HepG2 (cell line): ENCODE data around the gene MSMP. TPM values are rescaled to one million over a fixed set of nuclear protein-coding genes. Genes with fewer than 3 reads are reported as not detected.

ENCODE experiments used
- AHR ChIP-seq: IDR thresholded peaks from 2 replicates; pipeline ENCODE4 v1.6.1; 2018; ENCODE audit warnings: missing genetic modification reagents, missing compliant biosample characterization
- FIP1L1 ChIP-seq: fragments of 200-400 bp; formaldehyde crosslinking; IDR thresholded peaks from 2 replicates; pipeline ENCODE4 v1.6.1; 2018; ENCODE audit warnings: low read depth, mild to moderate bottlenecking, low read length, moderate library complexity, borderline replicate concordance; ENCODE audit not compliant: insufficient read depth
- GMEB1 ChIP-seq: sonication (generic); formaldehyde crosslinking; IDR thresholded peaks from 2 replicates; pipeline ENCODE4 v1.5.1; 2020; ENCODE audit warnings: missing genetic modification reagents, mild to moderate bottlenecking, borderline replicate concordance
- HBP1 ChIP-seq: IDR thresholded peaks from 2 replicates; pipeline ENCODE4 v1.6.1; 2016; ENCODE audit warnings: low read depth, control low read depth
- HNF1A ChIP-seq, 2 experiments: sonication (generic) in 1 of 2; formaldehyde crosslinking in 1 of 2; IDR thresholded peaks; 2 replicates each; pipeline versions ENCODE4 v1.4.0 to v1.6.1; 2016 to 2020; ENCODE audit warnings: borderline replicate concordance in 1 of 2, low read depth in 1 of 2, mild to moderate bottlenecking in 1 of 2, missing genetic modification reagents in 1 of 2
- NFRKB ChIP-seq: fragments of 450-650 bp; IDR thresholded peaks from 2 replicates; pipeline ENCODE4 v1.6.1; 2017
- PCBP1 ChIP-seq: fragments of 200-400 bp; formaldehyde crosslinking; IDR thresholded peaks from 2 replicates; pipeline ENCODE4 v1.6.1; 2017; ENCODE audit warnings: mild to moderate bottlenecking, low read depth, low read length, borderline replicate concordance
- PLRG1 ChIP-seq: fragments of 450-650 bp; conservative IDR thresholded peaks from 2 replicates; pipeline ENCODE4 v1.6.1; 2016
- PRPF4 ChIP-seq: fragments of 200-400 bp; formaldehyde crosslinking; IDR thresholded peaks from 2 replicates; pipeline ENCODE4 v1.6.1; 2016; ENCODE audit warnings: low read length, low read depth; ENCODE audit not compliant: poor library complexity, severe bottlenecking
- RBM39 ChIP-seq: fragments of 200-400 bp; formaldehyde crosslinking; IDR thresholded peaks from one replicate; pipeline ENCODE4 v1.6.1; 2018; ENCODE audit warnings: antibody characterized with exemption, mild to moderate bottlenecking, low read depth, low read length; ENCODE audit not compliant: poor library complexity, severe bottlenecking
- SIX4 ChIP-seq: sonication (generic); formaldehyde crosslinking; IDR thresholded peaks from 2 replicates; pipeline ENCODE4 v1.4.0; 2020; ENCODE audit warnings: missing genetic modification reagents
- SMC3 ChIP-seq: IDR thresholded peaks from 2 replicates; pipeline ENCODE4 v1.6.1; 2011; ENCODE audit warnings: low read length, improper control_type of control experiment
- TCF12 ChIP-seq, 2 experiments: fragments of 450-650 bp in 1 of 2; sonication (generic) in 1 of 2; formaldehyde crosslinking in 1 of 2; IDR thresholded peaks; 2 replicates each; pipeline versions ENCODE4 v1.6.1 to v1.8.0; 2017 to 2022; ENCODE audit warnings: antibody characterized with exemption in 1 of 2, mild to moderate bottlenecking in 1 of 2, missing genetic modification reagents in 1 of 2, moderate library complexity in 1 of 2
- TGIF2 ChIP-seq: IDR thresholded peaks from 2 replicates; pipeline ENCODE4 v1.6.1; 2016; ENCODE audit warnings: control low read depth, missing compliant biosample characterization
- TIGD3 ChIP-seq: sonication (generic); formaldehyde crosslinking; IDR thresholded peaks from 2 replicates; pipeline ENCODE4 v1.5.1; 2020; ENCODE audit warnings: mild to moderate bottlenecking, missing genetic modification reagents, borderline replicate concordance
- ZMAT5 ChIP-seq: sonication (generic); formaldehyde crosslinking; IDR thresholded peaks from 2 replicates; pipeline ENCODE4 v1.5.0; 2020; ENCODE audit warnings: mild to moderate bottlenecking, low read depth, missing genetic modification reagents, borderline replicate concordance
- ZNF552 ChIP-seq: sonication (generic); formaldehyde crosslinking; IDR thresholded peaks from 2 replicates; pipeline ENCODE4 v1.9.0; 2022; ENCODE audit warnings: missing genetic modification reagents, mild to moderate bottlenecking, borderline replicate concordance
- ZNF761 ChIP-seq: sonication (generic); formaldehyde crosslinking; conservative IDR thresholded peaks from 2 replicates; pipeline ENCODE4 v1.4.0; 2020; ENCODE audit warnings: mild to moderate bottlenecking, missing genetic modification reagents
- polyA plus RNA-seq, 8 experiments: library from polyadenylated mRNA; depleted of rRNA in 3 of 8; stranded (reverse) in 7 of 8; unstranded in 1 of 8; fragments of >200 nt; fragmentation: Illumina TruSeq in 4 of 8; extraction: Trizol in 4 of 8; gene quantifications; 2 replicates each; pipeline versions ENCODE4 v1.2.1 to v1.2.3, GENCODE V29; 2011 to 2016; ENCODE audit warnings: low read depth in 4 of 8, missing spikeins in 1 of 8, mixed read lengths in 1 of 8; ENCODE audit not compliant: insufficient read depth in 1 of 8
- total RNA-seq, 5 experiments: library from RNA; depleted of rRNA; stranded (reverse); fragments of >200 nt; fragmentation: Illumina TruSeq; extraction: Trizol; gene quantifications; 2 replicates each; pipeline ENCODE4 v1.2.3, GENCODE V29; 2016; ENCODE audit warnings: low read depth in 1 of 5

The MSMP gene
- total and polyA plus RNA-seq, 2 of the 13 experiments (the other 11 are each of a cell fraction or from before 2014, with no cell fraction given) = 0.24 to 0.46 TPM

GRCh38 chr9:35756275-35757225 is 2.5 kb upstream of the MSMP start (continued):
- TF ChIP-seq TCF12 (IDR thresholded peaks at IDR 0.05) (no peak), TCF12 (CRISPR knock-in tag; IDR thresholded peaks at IDR 0.05) (peak; percentile 61; the same call in 1 of the 2 replicates), HNF1A (IDR thresholded peaks at IDR 0.05; ENCODE audit: low read depth) (no peak), HNF1A (CRISPR knock-in tag; IDR thresholded peaks at IDR 0.05; ENCODE audit: borderline replicate concordance) (peak; percentile 69; the same call in 1 of the 2 replicates), AHR (CRISPR knock-in tag) (no peak), PRPF4 (no peak), GMEB1 (CRISPR knock-in tag) (peak; percentile 20; the same call in 1 of the 2 replicates), FIP1L1 (no peak), HBP1 (CRISPR knock-in tag) (no peak), RBM39 (peak; percentile 52), SMC3 (no peak), PCBP1 (no peak), ZMAT5 (CRISPR knock-in tag) (no peak), SIX4 (CRISPR knock-in tag) (no peak), ZNF761 (CRISPR knock-in tag) (no peak), TIGD3 (CRISPR knock-in tag) (no peak), NFRKB (no peak), ZNF552 (CRISPR knock-in tag) (no peak), TGIF2 (CRISPR knock-in tag) (peak; percentile 64; the same call in 1 of the 2 replicates), PLRG1 (no peak)
